ENCODE data around the gene TET1.

Gene TET1

GRCh38 chr10:68572151-68572550 lies 12.0 kb downstream of the TET1 start:
- no peak for ATAC-seq
- TF ChIP-seq, protein P1, sequence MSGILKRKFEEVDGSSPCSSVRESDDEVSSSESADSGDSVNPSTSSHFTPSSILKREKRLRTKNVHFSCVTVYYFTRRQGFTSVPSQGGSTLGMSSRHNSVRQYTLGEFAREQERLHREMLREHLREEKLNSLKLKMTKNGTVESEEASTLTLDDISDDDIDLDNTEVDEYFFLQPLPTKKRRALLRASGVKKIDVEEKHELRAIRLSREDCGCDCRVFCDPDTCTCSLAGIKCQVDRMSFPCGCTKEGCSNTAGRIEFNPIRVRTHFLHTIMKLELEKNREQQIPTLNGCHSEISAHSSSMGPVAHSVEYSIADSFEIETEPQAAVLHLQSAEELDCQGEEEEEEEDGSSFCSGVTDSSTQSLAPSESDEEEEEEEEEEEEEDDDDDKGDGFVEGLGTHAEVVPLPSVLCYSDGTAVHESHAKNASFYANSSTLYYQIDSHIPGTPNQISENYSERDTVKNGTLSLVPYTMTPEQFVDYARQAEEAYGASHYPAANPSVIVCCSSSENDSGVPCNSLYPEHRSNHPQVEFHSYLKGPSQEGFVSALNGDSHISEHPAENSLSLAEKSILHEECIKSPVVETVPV (CRISPR knock-in tag; IDR thresholded peaks at IDR 0.05): no peak
- no peak for TF ChIP-seq ISL1 (CRISPR knock-in tag; IDR thresholded peaks at IDR 0.05)
- no peak for TF ChIP-seq TCF4 (CRISPR knock-in tag; IDR thresholded peaks at IDR 0.05; ENCODE audit: borderline replicate concordance)
- no peak for TF ChIP-seq ZNF565 (CRISPR knock-in tag; conservative IDR thresholded peaks at IDR 0.05; ENCODE audit: low read depth)
- TF ChIP-seq, protein P2, sequence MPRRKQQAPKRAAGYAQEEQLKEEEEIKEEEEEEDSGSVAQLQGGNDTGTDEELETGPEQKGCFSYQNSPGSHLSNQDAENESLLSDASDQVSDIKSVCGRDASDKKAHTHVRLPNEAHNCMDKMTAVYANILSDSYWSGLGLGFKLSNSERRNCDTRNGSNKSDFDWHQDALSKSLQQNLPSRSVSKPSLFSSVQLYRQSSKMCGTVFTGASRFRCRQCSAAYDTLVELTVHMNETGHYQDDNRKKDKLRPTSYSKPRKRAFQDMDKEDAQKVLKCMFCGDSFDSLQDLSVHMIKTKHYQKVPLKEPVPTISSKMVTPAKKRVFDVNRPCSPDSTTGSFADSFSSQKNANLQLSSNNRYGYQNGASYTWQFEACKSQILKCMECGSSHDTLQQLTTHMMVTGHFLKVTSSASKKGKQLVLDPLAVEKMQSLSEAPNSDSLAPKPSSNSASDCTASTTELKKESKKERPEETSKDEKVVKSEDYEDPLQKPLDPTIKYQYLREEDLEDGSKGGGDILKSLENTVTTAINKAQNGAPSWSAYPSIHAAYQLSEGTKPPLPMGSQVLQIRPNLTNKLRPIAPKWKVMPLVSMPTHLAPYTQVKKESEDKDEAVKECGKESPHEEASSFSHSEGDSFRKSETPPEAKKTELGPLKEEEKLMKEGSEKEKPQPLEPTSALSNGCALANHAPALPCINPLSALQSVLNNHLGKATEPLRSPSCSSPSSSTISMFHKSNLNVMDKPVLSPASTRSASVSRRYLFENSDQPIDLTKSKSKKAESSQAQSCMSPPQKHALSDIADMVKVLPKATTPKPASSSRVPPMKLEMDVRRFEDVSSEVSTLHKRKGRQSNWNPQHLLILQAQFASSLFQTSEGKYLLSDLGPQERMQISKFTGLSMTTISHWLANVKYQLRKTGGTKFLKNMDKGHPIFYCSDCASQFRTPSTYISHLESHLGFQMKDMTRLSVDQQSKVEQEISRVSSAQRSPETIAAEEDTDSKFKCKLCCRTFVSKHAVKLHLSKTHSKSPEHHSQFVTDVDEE (CRISPR knock-in tag; IDR thresholded peaks at IDR 0.05): no peak
- TF ChIP-seq TOX (CRISPR knock-in tag; IDR thresholded peaks at IDR 0.05; ENCODE audit: borderline replicate concordance): no peak
- TF ChIP-seq OSR1 (CRISPR knock-in tag; IDR thresholded peaks at IDR 0.05): no peak
- no peak for TF ChIP-seq ZNF8 (CRISPR knock-in tag; IDR thresholded peaks at IDR 0.05)
- no peak for TF ChIP-seq ARNTL (CRISPR knock-in tag; IDR thresholded peaks at IDR 0.05; ENCODE audit: borderline replicate concordance, low read depth)
- TF ChIP-seq CREB5 (CRISPR knock-in tag; IDR thresholded peaks at IDR 0.05; ENCODE audit: low read depth): no peak
- no peak for TF ChIP-seq ZNF70 (CRISPR knock-in tag; IDR thresholded peaks at IDR 0.05)
- TF ChIP-seq ZC3H10 (CRISPR knock-in tag; IDR thresholded peaks at IDR 0.05): no peak
- TF ChIP-seq POU6F1 (CRISPR knock-in tag; IDR thresholded peaks at IDR 0.05; ENCODE audit: borderline replicate concordance, low read depth): no peak

- no peak for ATAC-seq
- TF ChIP-seq POU6F1 (CRISPR knock-in tag; IDR thresholded peaks at IDR 0.05; ENCODE audit: borderline replicate concordance, low read depth) (no peak), ZC3H10 (CRISPR knock-in tag; IDR thresholded peaks at IDR 0.05) (no peak), GLIS3 (CRISPR knock-in tag; IDR thresholded peaks at IDR 0.05) (no peak), PPARA (CRISPR knock-in tag; IDR thresholded peaks at IDR 0.05; ENCODE audit: borderline replicate concordance) (no peak), CSDC2 (CRISPR knock-in tag; IDR thresholded peaks at IDR 0.05) (no peak), ZNF8 (CRISPR knock-in tag; IDR thresholded peaks at IDR 0.05) (no peak), ZFP30 (CRISPR knock-in tag; IDR thresholded peaks at IDR 0.05) (no peak), ZNF70 (CRISPR knock-in tag; IDR thresholded peaks at IDR 0.05) (no peak), RARB (CRISPR knock-in tag; IDR thresholded peaks at IDR 0.05) (no peak), ARNTL (CRISPR knock-in tag; IDR thresholded peaks at IDR 0.05; ENCODE audit: borderline replicate concordance, low read depth) (no peak), CREB5 (CRISPR knock-in tag; IDR thresholded peaks at IDR 0.05; ENCODE audit: low read depth) (no peak), PATZ1 (CRISPR knock-in tag; IDR thresholded peaks at IDR 0.05; ENCODE audit: borderline replicate concordance) (no peak), TCF4 (CRISPR knock-in tag; IDR thresholded peaks at IDR 0.05; ENCODE audit: borderline replicate concordance) (no peak)
- TF ChIP-seq, protein P2 (CRISPR knock-in tag; IDR thresholded peaks at IDR 0.05): no peak
Measured at GRCh38 chr10:68574051-68574450, 13.9 kb downstream of the TET1 start.
